ENCODE data around the gene PAX7.

Gene PAX7

DNA sequence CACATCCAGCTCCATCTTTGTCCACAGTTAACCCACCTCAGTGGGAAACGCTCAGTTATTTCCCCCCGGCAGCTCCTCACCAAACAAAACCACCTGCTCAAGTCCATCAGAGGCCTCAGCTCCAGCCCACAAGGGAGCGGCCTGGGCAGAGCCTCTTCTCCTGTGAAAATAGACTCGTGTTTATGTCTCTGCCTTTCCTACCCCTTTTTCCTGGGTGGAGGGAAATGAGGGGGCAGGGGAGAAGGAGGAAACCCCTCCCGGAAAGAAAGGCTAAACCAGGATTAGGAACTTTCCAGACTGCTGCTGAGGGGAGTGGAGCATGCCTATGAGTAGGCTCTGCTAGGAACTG, 81.6 kb downstream of the PAX7 start:
- no peak for DNase-seq (ENCODE audit: low read depth, low spot score)
- TF ChIP-seq, protein P1, sequence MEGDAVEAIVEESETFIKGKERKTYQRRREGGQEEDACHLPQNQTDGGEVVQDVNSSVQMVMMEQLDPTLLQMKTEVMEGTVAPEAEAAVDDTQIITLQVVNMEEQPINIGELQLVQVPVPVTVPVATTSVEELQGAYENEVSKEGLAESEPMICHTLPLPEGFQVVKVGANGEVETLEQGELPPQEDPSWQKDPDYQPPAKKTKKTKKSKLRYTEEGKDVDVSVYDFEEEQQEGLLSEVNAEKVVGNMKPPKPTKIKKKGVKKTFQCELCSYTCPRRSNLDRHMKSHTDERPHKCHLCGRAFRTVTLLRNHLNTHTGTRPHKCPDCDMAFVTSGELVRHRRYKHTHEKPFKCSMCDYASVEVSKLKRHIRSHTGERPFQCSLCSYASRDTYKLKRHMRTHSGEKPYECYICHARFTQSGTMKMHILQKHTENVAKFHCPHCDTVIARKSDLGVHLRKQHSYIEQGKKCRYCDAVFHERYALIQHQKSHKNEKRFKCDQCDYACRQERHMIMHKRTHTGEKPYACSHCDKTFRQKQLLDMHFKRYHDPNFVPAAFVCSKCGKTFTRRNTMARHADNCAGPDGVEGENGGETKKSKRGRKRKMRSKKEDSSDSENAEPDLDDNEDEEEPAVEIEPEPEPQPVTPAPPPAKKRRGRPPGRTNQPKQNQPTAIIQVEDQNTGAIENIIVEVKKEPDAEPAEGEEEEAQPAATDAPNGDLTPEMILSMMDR (IDR thresholded peaks at IDR 0.05; ENCODE audit: low read depth, low read length), result no peak
- H3K4me3 ChIP-seq (ENCODE audit: low read depth, low read length), result no peak overlapping the region
- in situ Hi-C loops (cut with HindIII; ENCODE audit: low sequenced_read_pairs), result no loop called here

DNA sequence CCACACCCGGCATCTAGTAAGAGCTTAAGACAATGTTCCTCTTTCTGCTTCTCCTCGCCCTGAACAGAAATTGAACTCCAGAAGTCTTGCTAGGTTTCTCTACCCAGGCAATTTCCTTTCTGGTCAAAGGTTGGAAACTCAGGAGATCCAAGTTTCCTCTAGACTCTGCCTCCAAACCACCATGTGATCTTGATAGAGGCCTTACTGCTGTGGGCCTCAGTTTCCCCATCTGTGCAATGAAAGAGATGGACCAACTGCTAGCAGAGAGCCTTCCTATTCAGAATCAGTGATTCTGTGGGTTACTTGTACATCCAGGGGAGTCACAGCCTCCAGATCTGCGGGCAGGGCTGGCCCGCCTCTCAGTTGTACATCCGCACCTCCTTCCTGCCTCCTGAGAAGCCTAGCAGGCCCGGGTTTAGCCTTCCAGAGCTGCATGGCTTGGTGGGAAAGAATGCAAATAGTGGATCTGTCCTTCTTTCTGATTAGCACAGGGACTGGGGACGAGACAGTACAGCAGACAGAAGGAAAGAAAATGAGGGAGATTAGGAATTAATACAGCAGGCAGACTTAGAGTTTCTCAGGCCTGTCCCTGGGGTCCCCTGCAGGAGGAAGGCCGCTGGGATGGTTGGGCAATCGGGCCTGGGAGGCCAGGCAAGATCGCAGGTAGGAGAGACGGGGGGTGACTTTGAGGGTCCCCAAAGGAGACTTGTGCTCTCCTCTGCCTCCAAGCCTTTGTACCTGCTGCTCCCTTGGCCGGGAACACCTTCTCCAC, 83.9 kb downstream of the PAX7 start:
- TF ChIP-seq, protein P1 (IDR thresholded peaks at IDR 0.05; ENCODE audit: low read depth, low read length), result no peak
- H3K4me3 ChIP-seq (ENCODE audit: low read depth, low read length), result no peak overlapping the region
- DNase-seq (ENCODE audit: low read depth, low spot score), result no peak
- in situ Hi-C loops (cut with HindIII; ENCODE audit: low sequenced_read_pairs), result no loop called here

DNA sequence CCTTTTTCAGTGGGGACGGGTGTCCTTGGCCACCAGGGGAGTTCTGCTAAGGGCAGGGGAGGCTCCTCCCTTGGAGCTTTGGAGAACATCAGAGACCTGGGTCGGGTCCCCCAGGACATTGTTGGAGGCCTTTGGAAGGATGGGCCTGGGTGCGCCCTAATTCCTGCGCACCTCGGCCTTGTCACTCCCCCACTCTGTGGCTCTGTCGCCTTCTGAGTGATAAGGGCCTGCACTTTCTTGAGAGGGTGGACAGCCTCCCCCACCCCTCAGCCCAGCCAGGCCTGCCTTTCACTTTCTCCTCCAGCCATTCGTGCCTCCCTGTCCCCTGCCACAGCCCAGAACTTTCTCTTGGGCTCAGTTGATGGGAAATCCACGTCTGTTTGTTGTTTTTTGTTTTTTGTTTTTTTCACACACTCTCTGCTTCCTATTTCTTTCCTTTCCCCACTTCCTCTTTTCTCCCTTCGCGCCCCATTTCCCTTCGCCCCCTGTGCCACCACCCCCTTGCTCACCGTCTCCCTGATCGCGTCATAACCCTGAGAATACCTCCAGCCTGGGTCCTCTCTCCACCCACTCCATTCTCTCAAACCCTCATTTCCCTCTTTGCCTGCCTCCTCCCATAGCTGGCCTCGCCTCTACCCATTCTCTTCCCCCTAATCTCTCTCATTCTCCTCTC, 85.6 kb downstream of the PAX7 start:
- TF ChIP-seq, protein P1 (IDR thresholded peaks at IDR 0.05; ENCODE audit: low read depth, low read length), result no peak
- no peak for DNase-seq (ENCODE audit: low read depth, low spot score)
- in situ Hi-C loops (cut with HindIII; ENCODE audit: low sequenced_read_pairs), result no loop called here
- H3K4me3 ChIP-seq (ENCODE audit: low read depth, low read length), result no peak overlapping the region

DNA sequence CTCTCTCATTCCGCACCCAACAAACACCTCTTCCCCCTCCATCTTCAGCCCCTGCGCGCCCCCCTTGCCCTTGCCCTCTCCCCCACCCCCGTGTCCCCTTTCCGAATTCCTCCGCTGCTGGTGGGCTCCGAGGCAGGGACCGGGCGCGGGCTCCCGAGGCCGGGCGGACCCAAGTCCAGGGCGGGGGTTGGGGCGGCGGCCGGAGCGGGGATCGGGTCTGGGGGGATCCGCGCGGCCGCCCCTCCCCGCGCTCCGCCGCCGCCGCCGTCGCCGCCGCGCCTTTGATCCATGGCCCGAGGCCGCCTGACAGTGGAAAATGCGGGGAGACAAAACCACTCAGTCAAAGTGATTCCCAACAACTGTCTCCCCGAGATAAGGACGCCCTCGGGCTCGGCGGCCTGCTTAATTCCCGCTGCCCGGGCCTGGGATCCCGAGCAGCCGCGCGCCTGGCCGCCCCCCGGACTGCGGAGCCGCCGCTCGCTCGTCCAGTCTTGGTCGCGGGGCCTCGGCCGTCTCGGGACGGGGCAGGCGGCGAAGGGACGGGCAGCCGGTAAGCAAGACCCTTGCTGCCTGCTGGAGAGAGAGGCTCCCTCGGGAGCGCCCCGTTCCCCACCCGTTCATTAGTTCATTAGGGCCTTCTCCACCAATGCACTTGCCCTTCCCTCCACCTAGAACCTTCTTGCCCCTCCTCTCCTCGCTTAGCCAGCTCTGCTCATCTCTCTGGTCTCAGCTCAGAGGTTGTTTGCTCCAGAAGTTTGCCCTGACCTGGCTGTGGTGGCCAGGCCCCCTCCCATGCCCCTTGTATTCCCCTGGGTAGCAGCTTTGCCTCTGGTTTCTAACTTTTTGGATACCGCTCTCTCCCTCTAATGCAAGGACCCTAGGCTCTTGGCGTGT, 86.4 kb downstream of the PAX7 start:
- TF ChIP-seq, protein P1 (IDR thresholded peaks at IDR 0.05; ENCODE audit: low read depth, low read length), result no peak
- no peak for DNase-seq (ENCODE audit: low read depth, low spot score)
- H3K4me3 ChIP-seq (ENCODE audit: low read depth, low read length), result no peak overlapping the region
- in situ Hi-C loops (cut with HindIII; ENCODE audit: low sequenced_read_pairs), result no loop called here

DNA sequence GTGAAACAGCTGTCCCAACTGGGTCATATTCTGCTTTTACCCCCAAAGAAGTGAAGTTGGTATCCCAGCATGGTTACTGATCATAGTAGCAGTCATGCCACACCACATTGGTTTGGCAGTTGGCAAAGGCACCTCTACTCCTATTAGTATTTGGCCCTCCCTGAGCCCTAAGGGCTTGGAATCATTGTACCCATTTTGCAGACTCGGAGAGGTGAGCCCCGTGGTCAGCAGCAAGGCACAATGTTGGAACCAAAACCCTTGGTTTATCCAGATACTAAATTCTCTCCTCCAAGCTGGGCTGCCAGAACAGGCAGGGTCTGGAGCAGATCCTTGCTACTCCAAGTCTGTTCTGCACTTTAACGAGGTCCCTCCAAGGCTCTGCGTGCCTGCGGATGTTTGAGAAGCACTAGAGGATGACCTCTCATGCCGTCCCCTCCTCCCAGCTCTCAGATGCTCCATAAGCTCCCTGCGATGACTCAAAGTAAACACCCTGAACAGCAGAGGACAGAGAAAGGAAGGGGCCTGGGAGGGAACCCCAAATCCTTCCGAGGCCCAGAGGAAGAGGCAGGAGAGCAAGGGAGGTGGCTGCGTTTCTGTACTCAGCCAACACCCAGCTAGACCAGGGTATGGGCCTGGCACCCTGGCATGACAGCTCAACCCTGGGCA, 89.3 kb downstream of the PAX7 start:
- no peak for DNase-seq (ENCODE audit: low read depth, low spot score)
- H3K4me3 ChIP-seq (ENCODE audit: low read depth, low read length), result no peak overlapping the region
- TF ChIP-seq, protein P1 (IDR thresholded peaks at IDR 0.05; ENCODE audit: low read depth, low read length), result no peak
- in situ Hi-C loops (cut with HindIII; ENCODE audit: low sequenced_read_pairs), result no loop called here

DNA sequence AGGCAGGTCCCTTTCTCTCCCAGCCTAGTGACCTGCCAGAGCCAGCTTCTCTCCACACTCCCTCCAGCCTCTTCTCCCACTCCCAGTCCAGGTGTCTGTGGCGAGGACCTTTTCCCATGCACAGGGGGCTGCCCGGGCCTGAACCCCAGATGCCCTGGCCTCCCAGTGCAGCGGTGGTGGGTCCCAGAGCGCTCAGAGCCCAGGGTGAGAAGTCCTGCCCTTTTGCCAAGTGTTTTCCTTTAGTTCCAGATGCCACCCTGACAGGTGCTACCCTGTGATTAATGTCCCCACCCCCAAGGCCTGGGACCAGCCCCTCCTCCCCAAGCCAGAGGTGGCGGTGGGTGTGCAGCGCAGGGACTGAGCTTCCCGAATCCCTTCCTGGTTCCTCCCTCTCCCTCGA, 90.4 kb downstream of the PAX7 start:
- DNase-seq (ENCODE audit: low read depth, low spot score), result no peak
- TF ChIP-seq, protein P1 (IDR thresholded peaks at IDR 0.05; ENCODE audit: low read depth, low read length), result no peak
- in situ Hi-C loops (cut with HindIII; ENCODE audit: low sequenced_read_pairs), result no loop called here
- H3K4me3 ChIP-seq (ENCODE audit: low read depth, low read length), result no peak overlapping the region
